GM12872 (cell line): ENCODE data around the gene TNKS1BP1.

Source experiments
- CTCF ChIP-seq: IDR thresholded peaks from 3 replicates; pipeline ENCODE4 v1.5.1; 2011; ENCODE audit warnings: low read depth, mild to moderate bottlenecking, low read length, moderate library complexity; ENCODE audit not compliant: insufficient read depth

TNKS1BP1 gene

GRCh38 chr11:57324886-57325734, at the start of gene TNKS1BP1:
Gene TNKS1BP1 (minus strand): TSS chr11:57324952. CDS start chr11:57321885, 3,067 bp downstream.
- no peak for TF ChIP-seq CTCF

DNA sequence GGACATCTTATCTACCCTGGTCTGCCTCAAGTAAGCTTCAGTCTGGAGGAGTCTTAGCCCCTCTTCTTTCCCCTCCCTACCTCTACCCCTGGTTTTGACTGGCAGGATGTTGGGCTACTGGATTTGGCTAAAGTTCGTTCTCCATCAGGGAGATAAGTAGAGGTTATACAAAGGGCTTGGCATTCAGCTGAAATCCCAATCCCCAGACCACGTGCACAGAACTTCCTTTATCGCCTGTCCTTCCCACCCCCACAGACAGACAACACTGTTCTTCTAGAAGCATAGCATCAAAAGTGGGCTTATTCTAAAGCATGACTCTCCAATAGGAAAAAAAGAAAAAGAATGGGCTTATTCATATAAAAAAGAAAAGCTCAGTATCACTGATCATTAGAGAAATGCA, 48.4 kb upstream of the TNKS1BP1 start:
- no peak for TF ChIP-seq CTCF

- TF ChIP-seq CTCF, result no peak
Measured at GRCh38 chr11:57370941-57371340, 46.2 kb upstream of the TNKS1BP1 start.

DNA sequence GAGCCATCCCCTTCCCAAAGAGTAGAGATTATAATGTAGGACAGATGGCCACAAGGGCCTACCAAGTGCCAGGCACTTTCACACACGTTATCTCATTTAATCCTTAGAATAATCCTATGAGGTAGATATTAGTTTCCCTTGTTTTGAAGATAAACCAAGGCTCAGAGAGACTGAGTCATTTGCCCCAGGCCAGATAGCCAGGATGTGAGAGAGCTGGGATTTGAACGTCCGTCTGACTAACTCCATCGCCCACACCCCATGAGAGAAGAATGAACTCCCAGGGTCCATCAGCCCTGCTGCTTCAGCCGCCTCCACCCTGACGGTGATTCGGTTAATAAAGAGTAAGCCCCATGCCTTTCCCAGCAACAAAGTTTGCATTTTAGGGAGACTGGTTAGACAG, 45.5 kb upstream of the TNKS1BP1 start:
- TF ChIP-seq CTCF, result no peak

GRCh38 chr11:57368845-57369232, 44.1 kb upstream of the TNKS1BP1 start:
- no peak for TF ChIP-seq CTCF

- no peak for TF ChIP-seq CTCF
Measured at GRCh38 chr11:57368106-57368844, 43.5 kb upstream of the TNKS1BP1 start.

- no peak for TF ChIP-seq CTCF
Measured at GRCh38 chr11:57364851-57365660, 40.3 kb upstream of the TNKS1BP1 start.
